Measurements from ENCODE around the gene PON2.

The PON2 gene

GRCh38 chr7:95367606-95368005 is 67.2 kb downstream of the PON2 start:
- Histone ChIP-seq H3K4me1 (ENCODE audit: control insufficient read depth, low read depth, low read length) (no peaks in the 10 kb centered on the region), H3K9me3 (ENCODE audit: control insufficient read depth, low read depth, low read length) (no peaks in the 10 kb centered on the region), H3K27ac (ENCODE audit: low read length) (no peak overlapping the region), H3K36me3 (ENCODE audit: control insufficient read depth, low read depth, low read length) (no peaks in the 10 kb centered on the region), H3K9ac (ENCODE audit: low read length) (no peak overlapping the region), H3K27me3 (ENCODE audit: control insufficient read depth, insufficient read depth, low read length) (no peaks in the 10 kb centered on the region), H3K4me3 (ENCODE audit: low read length) (no peak overlapping the region)

GRCh38 chr7:95365151-95365550 is 69.7 kb downstream of the PON2 start:
- Histone ChIP-seq H3K9ac (ENCODE audit: low read length) (no peak overlapping the region), H3K27ac (ENCODE audit: low read length) (no peak overlapping the region), H3K4me1 (ENCODE audit: control insufficient read depth, low read depth, low read length) (no peaks in the 10 kb centered on the region), H3K27me3 (ENCODE audit: control insufficient read depth, insufficient read depth, low read length) (no peaks in the 10 kb centered on the region), H3K4me3 (ENCODE audit: low read length) (no peak overlapping the region), H3K36me3 (ENCODE audit: control insufficient read depth, low read depth, low read length) (no peaks in the 10 kb centered on the region), H3K9me3 (ENCODE audit: control insufficient read depth, low read depth, low read length) (no peaks in the 10 kb centered on the region)

- no peaks in the 10 kb centered on the region for H3K36me3 ChIP-seq (ENCODE audit: control insufficient read depth, low read depth, low read length)
- no peaks in the 10 kb centered on the region for H3K4me1 ChIP-seq (ENCODE audit: control insufficient read depth, low read depth, low read length)
- H3K27me3 ChIP-seq (ENCODE audit: control insufficient read depth, insufficient read depth, low read length) = no peaks in the 10 kb centered on the region
- no peak overlapping the region for H3K9ac ChIP-seq (ENCODE audit: low read length)
- no peak overlapping the region for H3K27ac ChIP-seq (ENCODE audit: low read length)
- no peaks in the 10 kb centered on the region for H3K9me3 ChIP-seq (ENCODE audit: control insufficient read depth, low read depth, low read length)
- no peak overlapping the region for H3K4me3 ChIP-seq (ENCODE audit: low read length)
Observed at GRCh38 chr7:95357623-95358022, 77.2 kb downstream of the PON2 start.

All from iPS-18a (cell line).